Hippocampal formation (tissue), 2 donors: ENCODE data around the gene GNPAT.

Experiments used
- DNase-seq, 2 donors: peaks; one replicate each; lab custom pipeline; 2025; lab: John Stamatoyannopoulos, UW

The GNPAT gene

GRCh38 chr1:231213831-231214573, 27.0 kb upstream of the GNPAT start:
- DNase-seq, result no peak

GRCh38 chr1:231214918-231215680, 25.9 kb upstream of the GNPAT start:
- no peak for DNase-seq

GRCh38 chr1:231215681-231216385, 25.2 kb upstream of the GNPAT start:
- no peak for DNase-seq

GRCh38 chr1:231216498-231216897, 24.5 kb upstream of the GNPAT start:
- no peak for DNase-seq

GRCh38 chr1:231217056-231217455, 24.0 kb upstream of the GNPAT start:
- no peak for DNase-seq

GRCh38 chr1:231218078-231218477, 22.9 kb upstream of the GNPAT start:
- DNase-seq, result no peak

GRCh38 chr1:231219422-231220401, 21.3 kb upstream of the GNPAT start:
- no peak for DNase-seq

GRCh38 chr1:231220801-231221200, 20.2 kb upstream of the GNPAT start:
- no peak for DNase-seq

GRCh38 chr1:231226156-231226555, 14.9 kb upstream of the GNPAT start:
- peak in 1 of 2 donors; percentile 34 for DNase-seq

- no peak for DNase-seq
Observed at GRCh38 chr1:231231511-231231910, 9.5 kb upstream of the GNPAT start.

GRCh38 chr1:231232870-231233734, 7.9 kb upstream of the GNPAT start:
- no peak for DNase-seq

GRCh38 chr1:231233735-231234417, 7.1 kb upstream of the GNPAT start:
- DNase-seq, result no peak

- no peak for DNase-seq
Observed at GRCh38 chr1:231234506-231234905, 6.5 kb upstream of the GNPAT start.

GRCh38 chr1:231235526-231236207, 5.3 kb upstream of the GNPAT start:
- DNase-seq, result no peak

GRCh38 chr1:231236208-231236591, 4.8 kb upstream of the GNPAT start:
- DNase-seq, result no peak

GRCh38 chr1:231236938-231237337, 4.1 kb upstream of the GNPAT start:
- no peak for DNase-seq

GRCh38 chr1:231238298-231238697, 2.7 kb upstream of the GNPAT start:
- no peak for DNase-seq

- no peak for DNase-seq
Observed at GRCh38 chr1:231240531-231240882, 505 bp upstream of the GNPAT start.

- no peak for DNase-seq
Observed at GRCh38 chr1:231241750-231242149, 738 bp downstream of the GNPAT start.
